ENCODE results near the gene SERPINB13. TPM values are rescaled to one million over a fixed set of nuclear protein-coding genes. Genes with fewer than 3 reads are reported as not detected.

Gene SERPINB13
- polyA plus RNA-seq, 2 of the 4 experiments (the other 2 are of a cell fraction), result not detected

- FAIRE-seq, result no peak
- Histone ChIP-seq H3K4me1 (no peaks in the 10 kb centered on the region), H3K4me3 (no peak overlapping the region), H3K4me2 (no peak overlapping the region), H3K9me3 (no peaks in the 10 kb centered on the region), H3K27ac (no peak overlapping the region)
- no peak for ATAC-seq
- POLR2A ChIA-PET, result no interaction called here
- CTCF ChIA-PET, result no interaction called here
- 18% methylated on average over 4 of the region's 4 CpGs for WGBS (ENCODE audit: missing lambda C conversion rate)
- TF ChIP-seq HOXB13 (CRISPR knock-in tag; IDR thresholded peaks at IDR 0.05; ENCODE audit: low read depth), result no peak
- no peak for TF ChIP-seq ESRRA (IDR thresholded peaks at IDR 0.05; ENCODE audit: borderline replicate concordance, low read length)
- no peak for TF ChIP-seq BCL3 (IDR thresholded peaks at IDR 0.05)
- TF ChIP-seq TFCP2L1 (CRISPR knock-in tag; IDR thresholded peaks at IDR 0.05), result no peak
- TF ChIP-seq HOXB5 (CRISPR knock-in tag; IDR thresholded peaks at IDR 0.05), result no peak
- no peak for TF ChIP-seq CEBPB (IDR thresholded peaks at IDR 0.05)
- TF ChIP-seq CBX2 (IDR thresholded peaks at IDR 0.05; ENCODE audit: borderline replicate concordance, low read depth), result no peak
- TF ChIP-seq HMGXB4 (CRISPR knock-in tag; IDR thresholded peaks at IDR 0.05; ENCODE audit: borderline replicate concordance), result no peak
- TF ChIP-seq FOXS1 (CRISPR knock-in tag; IDR thresholded peaks at IDR 0.05), result no peak
- TF ChIP-seq RFX5 (IDR thresholded peaks at IDR 0.05), result no peak
- TF ChIP-seq FOSL2 (IDR thresholded peaks at IDR 0.05), result no peak
- TF ChIP-seq FOSL2 (CRISPR knock-in tag; IDR thresholded peaks at IDR 0.05), result no peak
- TF ChIP-seq PBX3 (IDR thresholded peaks at IDR 0.05), result no peak
- TF ChIP-seq CHD4 (IDR thresholded peaks at IDR 0.05; ENCODE audit: borderline replicate concordance), result no peak
- no peak for TF ChIP-seq MYC (IDR thresholded peaks at IDR 0.05; ENCODE audit: borderline replicate concordance, low read length)
- no peak for TF ChIP-seq TP53 (CRISPR knock-in tag; IDR thresholded peaks at IDR 0.05)
- no peak for TF ChIP-seq HOXA7 (CRISPR knock-in tag; IDR thresholded peaks at IDR 0.05)
- TF ChIP-seq POLR2A (IDR thresholded peaks at IDR 0.05; ENCODE audit: low read length), result no peak
- no peak for TF ChIP-seq REST (IDR thresholded peaks at IDR 0.05)
- DNase-seq (ENCODE audit: low read depth in 1 of 2, low spot score in 1 of 2), result no peak
Measured at GRCh38 chr18:63626431-63626830, 39.3 kb downstream of the SERPINB13 start.

- no peaks in the 10 kb centered on the region for H3K9me3 ChIP-seq
- DNase-seq (ENCODE audit: low read depth in 1 of 2, low spot score in 1 of 2) (no peak), FAIRE-seq (no peak), ATAC-seq (no peak)
- H3K4me3 ChIP-seq, result no peak overlapping the region
- H3K4me2 ChIP-seq, result no peak overlapping the region
- H3K4me1 ChIP-seq, result no peaks in the 10 kb centered on the region
- no peak for TF ChIP-seq CHD2 (IDR thresholded peaks at IDR 0.05; ENCODE audit: low read length, partially characterized antibody)
- no peak for TF ChIP-seq RCOR1 (IDR thresholded peaks at IDR 0.05; ENCODE audit: low read depth, low read length)
- TF ChIP-seq SREBF2 (IDR thresholded peaks at IDR 0.05), result no peak
- POLR2A ChIA-PET, result no interaction called here
- no peak overlapping the region for H3K27ac ChIP-seq
- CTCF ChIA-PET, result no interaction called here
Measured at GRCh38 chr18:63627819-63628218, 40.7 kb downstream of the SERPINB13 start.
